GM18867 (cell line): ENCODE data around the gene CHD9.

Experiments
- ATAC-seq: cut with Tn5 transposase; IDR thresholded peaks from one replicate; pipeline ENCODE4 v1.9.1; 2021; ENCODE audit warnings: mild to moderate bottlenecking, moderate library complexity; ENCODE audit not compliant: unreplicated experiment

CHD9 gene

DNA sequence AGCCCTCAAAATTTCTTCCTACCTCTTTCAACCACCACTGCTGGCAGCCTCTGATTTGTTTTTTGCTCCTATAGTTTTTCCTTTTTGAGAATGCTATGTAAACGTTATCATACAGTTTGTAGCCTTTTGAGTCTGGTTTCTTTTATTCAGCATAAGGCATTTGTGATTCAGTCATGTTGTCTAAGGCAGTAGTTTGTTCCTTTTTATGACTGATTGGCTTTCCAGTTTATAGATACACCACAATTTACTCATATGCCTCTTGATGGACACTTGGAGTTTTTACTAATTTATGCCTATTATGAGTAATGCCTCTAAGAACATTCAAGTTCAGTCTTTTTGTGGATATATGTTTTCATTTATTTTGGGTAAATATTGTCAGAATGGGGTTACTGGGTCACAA lies 136.6 kb downstream of the CHD9 start:
- no peak for ATAC-seq

DNA sequence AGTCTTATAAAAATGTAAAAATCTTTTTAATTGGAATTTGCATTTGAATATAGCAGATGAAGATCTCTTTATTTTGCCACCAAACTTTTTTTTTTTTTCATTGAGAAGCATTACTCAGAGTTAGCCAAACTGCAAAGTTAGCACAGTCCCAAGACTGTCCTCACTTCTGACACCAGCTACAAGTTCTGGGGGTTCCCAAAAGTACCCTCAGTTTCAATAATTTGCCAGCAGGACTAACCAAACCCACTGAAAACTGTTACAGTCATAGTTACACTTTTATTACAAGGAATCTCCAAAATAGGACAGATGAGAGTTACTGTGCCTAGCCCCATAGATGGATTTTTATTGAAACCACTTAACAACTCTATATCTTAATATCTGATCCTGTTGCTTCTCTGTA lies 144.1 kb downstream of the CHD9 start:
- no peak for ATAC-seq

DNA sequence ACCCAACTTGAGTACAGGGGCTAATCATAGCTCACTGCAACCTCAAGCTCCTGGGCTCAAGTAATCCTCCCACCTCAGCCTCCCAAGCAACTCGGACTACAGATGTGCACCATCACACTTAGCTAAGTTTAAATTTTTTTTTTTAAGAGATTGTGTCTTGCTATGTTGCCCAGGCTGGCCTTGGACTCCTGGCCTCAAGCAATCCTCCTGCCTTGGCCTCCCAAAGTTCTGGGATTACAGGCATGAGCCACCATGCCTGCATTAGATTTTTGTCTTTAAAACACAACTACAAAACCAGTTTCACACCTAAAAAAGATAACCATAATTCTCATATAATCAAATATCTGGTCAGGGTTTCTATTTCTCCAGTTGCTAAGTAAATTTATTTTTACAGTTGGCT lies 147.1 kb downstream of the CHD9 start:
- ATAC-seq = no peak

DNA sequence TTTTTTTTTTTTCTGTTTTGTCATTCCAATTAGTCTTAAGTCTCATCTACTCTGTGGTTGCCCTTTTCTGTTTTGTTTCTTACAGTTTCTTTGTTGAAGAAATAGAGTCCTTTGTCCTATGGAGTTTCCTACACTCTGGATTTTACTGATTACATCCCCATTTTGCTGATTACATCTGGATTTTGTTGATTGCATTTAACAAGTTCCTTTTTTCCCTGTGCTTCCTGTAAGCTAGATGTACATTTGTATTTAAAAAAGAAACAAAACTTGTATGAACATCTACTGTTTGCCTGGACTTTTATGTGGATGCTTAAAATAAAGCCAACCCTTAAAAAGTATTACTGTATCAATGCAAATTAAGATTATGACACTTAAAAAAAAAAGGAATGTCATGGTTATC lies 147.6 kb downstream of the CHD9 start:
- no peak for ATAC-seq

DNA sequence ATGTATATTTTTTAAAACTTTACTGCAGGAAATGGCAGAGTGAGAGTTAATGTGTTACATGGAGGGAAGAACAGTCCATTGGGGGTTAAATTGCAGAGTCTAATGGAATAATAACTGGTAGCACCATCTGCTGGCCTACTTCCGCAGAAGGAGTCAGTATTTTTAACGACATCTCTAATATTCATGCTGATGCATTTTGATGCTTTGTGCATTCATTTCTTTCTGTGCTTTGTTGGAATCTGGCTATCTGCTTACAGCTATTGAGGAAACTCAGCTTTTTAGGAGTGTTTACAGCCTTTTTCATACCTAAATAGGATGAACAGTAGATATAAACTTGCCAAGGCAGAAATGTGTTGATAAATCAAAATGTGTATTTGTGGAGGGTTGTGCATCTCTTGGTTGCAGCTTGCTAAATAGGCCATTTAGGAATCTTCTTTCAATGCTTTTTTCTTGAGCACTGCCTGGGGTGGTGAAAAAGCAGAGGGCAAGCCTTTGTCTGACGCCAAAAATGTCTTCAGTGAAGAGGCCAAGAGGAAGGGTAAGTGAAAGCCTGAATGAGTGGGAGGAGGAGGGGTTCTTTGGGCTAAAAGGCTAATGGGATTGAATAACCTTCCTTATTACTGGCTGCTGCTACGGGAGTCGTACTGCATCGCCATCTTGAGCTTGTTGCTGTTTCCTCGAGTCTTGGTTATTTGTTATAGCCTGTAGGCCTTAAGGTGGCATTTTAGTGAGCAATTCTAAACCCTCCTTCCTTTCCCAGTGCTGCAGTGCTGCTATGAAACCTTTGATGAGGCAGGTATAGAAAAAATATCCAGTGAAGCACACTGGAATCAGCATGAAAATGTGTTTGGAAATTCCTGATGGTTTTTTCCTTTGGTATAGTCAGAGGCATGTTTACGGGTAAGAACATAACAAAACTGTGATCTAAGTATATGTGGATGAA lies 153.3 kb downstream of the CHD9 start:
- peak; percentile 65 for ATAC-seq

DNA sequence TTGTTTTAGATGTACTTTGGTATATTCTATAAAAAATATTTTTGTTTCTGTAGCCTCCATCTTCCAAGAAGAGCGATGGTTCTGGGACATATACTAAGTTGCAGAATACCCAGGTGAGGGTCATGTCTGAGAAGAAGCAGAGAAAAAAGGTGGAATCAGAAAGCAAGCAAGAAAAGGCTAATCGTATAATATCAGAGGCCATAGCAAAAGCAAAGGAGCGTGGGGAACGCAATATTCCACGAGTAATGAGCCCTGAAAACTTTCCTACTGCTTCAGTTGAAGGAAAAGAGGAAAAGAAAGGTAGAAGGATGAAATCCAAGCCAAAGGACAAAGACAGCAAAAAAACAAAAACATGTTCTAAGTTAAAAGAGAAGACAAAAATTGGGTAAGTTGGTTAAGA lies 154.6 kb downstream of the CHD9 start:
- ATAC-seq = no peak

DNA sequence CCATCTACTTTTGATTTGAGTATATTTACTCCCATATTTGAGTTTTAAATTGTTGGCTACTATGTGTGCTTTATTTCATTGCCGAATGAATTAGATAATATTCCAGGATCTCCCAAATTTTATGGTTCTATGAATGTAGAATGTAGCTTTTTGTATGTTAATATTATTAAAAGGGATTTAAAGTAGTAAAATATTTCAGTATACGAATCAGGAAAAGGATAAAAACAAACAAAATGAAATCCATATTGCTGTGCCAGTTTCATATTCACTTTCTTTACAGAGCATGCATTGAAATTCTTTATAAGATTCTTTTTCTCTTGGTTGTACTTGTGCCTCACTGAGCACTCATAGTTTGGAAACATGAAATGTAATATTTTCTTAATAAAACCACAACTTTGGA lies 155.1 kb downstream of the CHD9 start:
- ATAC-seq = no peak

DNA sequence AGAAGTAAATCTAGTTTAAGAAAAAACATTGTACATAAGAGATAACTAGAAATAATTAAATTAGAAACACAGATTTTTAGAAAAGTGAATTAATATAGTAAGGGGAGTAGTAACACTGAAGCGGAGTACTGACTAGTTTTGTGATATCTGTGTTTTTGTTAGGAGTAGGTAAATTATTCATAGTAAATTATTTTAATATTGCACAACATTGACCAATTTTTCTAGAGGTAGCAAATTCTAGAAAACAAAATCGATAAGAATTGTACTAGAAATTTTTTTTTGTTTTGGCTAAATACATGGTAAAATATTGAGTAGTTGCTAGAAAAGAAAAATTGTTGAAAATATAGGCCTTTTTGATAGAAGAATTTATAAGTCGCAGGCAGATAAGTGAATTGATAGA lies 156.5 kb downstream of the CHD9 start:
- no peak for ATAC-seq

DNA sequence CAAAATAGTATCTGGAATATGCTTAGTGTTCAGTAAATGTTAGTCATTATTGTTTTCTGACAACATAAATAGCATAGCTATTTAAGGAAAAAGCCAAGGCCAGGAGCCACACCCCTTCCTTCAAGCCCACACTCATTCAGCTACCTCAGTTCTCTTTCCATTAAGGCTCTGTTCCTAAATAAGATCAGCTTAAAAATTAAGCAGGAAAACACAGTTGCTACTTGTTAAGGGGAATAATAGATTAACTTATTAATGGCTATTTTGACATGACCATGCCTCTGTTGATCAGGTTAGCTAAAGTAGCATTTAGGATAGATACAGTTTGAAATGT lies 158.1 kb downstream of the CHD9 start:
- no peak for ATAC-seq

DNA sequence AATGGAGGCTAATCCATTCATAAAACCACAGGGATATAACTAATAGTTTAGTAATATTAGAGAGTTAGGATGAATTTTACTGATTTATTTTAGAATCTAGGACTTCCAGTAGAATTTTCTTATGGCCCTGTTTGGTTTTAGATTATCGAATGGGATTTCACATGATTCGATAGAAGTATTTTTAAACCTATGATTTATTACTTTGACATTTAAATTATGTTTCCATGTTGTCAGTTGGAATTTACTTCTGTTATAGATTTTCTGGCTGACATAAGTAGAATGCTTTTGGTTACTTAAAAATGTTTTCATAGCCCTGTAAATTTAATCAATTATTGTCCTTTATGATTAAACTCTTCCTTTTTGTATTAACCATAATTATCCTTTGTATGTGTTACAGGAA lies 158.8 kb downstream of the CHD9 start:
- no peak for ATAC-seq

DNA sequence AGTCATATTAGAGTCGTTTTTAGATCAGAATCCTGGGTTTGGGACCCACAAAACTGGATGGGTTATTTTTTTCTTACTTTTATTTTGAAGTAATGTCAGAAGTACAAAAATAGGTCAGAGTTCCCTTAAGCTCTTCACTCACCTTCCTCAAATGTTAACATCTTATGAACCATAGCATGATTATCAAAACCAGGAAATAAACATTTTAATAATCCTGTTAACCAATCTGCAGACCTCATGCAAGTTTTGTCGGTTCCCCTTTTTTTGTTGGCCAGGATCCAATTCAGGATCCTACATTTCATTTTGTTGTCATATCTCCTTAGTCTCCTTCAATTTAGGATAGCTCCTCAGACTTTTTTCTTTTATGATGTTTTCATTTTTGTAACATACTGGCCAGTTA lies 162.0 kb downstream of the CHD9 start:
- no peak for ATAC-seq

DNA sequence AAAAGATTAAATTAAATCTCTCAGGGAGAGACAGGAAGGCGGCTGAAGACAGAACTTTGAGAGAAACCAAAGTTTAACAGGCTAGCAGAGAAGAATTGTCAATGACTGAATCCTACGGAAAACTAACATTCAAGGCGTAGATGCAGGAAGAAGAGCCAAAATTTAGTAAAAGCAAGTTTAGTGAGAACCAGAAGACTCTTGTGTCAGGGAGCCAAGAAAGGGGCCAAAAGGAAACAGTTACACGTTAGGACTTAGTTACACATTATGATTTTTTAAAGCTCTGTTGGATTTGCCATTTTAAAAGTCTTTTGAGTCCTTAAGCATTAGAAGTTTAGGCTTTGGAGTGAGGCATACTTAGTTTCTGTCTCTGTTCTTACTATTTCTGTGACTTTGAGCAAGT lies 164.6 kb downstream of the CHD9 start:
- no peak for ATAC-seq

DNA sequence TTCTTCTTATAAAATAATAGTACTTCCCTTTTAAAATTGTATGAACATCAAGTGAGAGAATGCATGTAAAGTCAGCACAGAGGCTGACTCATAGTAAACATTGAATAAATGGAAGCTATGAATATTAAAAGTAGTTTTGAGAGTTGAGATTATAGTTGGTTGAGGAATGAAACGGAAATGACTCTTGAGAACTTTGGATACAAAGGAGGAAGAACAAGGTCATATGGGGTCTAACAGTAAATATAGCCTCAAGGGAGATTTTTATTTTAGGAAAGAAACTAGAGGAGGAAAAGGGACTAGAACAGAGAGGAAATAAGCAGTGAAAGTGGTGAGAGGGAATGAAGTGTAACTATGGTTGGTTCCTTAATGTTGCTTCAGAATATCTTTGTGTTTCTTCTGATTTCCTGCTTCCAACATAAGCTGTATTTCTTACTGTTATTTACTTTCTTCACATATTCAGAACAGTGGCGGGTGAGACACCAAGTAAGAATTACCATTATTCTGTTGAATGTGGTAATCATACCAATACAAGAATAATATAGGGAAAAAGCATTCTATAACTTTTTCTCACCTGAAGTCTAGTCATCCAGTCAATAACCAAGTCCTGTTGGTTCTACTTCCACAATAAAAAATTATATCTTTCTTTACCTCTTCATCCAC lies 165.1 kb downstream of the CHD9 start:
- ATAC-seq = no peak

DNA sequence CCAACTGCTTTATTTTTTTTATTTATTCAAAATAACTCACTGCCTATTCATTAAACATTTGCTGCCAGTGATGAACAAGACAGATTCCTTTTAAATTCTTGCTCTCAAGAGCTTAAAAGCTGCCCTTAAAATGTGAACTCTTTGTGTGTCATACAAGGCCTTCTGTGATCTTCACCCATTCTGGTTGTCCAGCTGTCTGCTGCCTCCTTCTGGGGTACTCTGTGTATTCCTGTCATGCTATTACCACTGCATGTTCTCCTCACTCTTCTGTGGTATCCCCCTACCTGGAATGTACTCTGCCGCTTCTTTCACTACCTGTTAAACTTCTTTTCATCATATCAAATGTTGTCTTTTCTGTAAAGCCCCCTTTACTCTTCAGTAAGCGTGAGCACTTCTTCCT lies 165.8 kb downstream of the CHD9 start:
- ATAC-seq = no peak

DNA sequence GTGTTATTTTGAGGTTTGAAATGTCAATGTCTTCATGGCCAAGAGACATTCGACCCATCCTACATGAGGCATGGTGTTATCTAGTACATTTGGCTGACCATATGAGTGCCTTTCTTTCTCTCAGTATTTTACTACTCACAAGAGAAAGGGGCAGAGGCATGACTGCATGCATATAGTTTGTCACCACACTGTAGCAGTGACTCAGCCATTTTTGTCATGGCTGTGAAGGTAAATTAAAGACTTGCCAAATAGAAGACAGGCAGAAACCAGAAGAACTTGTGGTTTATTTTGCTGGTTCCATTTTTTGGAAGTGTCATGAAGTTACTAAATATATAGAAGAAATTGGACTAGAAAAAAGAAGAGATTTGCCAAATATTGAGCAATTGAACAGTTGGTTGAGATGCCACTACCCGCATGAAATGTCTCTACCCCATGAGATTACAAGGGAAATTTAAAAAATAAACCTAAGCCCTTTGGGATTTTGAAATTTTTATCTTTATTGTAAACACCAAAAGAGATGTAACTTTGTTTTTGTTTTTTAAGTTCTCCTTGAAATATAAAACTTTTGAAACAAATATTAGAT lies 170.3 kb downstream of the CHD9 start:
- ATAC-seq = no peak

DNA sequence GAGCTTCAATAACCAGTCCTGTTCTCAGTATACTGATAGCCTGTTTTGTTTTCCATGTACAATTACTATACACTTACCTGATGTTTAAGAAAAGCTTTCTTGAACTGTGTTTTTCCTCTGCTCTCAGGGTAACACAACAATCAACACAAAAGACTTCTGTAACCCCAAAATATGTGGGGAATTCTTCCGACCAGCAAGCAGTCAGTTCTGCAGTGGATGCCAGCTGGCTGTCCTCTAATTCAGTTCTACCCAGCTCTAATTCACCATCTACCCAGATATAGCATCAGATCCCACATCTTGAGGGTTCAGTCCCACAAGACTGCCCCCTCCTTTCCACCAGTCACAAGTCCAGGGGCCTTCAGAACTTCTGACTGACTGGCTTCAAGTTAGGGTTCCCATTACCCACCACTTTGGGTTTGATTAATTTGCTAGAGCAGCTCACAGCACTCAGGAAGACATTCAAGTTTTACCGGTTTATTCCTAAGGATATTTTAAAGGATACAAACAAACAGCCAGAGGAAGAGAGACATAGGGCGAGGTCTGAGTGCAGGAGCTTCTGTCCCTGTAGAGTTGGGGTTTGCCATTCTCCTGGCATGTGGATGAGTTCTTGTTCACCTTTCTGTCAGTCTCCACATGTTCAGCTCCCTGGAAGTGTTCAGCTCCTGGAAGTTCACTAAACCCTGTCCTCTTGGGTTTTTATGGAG lies 178.2 kb downstream of the CHD9 start:
- no peak for ATAC-seq

DNA sequence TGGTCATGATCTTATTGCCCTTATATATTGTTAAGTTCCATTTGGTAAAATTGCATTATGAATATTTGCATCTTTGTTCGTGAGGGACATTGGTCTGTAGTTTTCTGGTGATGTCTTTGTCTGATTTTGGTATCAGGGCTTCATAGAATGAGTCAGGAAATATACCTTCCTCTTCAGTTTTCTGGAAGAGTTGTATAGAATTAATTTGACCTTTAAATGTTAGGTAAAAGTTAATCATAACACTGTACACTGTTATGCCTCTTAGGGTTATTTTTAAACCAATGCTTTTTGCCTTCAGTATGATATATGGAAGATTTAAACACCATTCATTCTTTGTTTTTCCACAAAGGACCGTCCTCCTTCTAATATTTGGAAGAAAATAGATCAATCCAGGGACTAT lies 180.0 kb downstream of the CHD9 start:
- ATAC-seq = no peak

DNA sequence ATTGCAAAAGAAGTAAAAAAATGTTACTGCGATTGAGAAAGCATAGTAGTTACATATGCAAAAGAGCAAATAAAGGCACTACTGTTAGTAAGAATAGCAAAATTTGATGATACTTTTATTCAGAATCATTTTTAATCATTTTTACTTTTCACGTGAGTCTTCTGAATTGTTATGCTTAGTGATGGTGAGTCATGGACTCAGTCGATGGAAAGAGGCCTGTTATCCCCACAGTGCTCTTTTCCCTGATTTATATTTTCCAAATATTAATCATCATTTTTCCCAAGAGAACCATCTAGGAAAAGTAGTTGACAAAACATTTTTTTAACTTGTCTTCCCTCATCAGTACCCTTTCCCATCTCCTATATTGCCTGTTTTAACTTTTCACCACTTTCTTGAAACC lies 181.1 kb downstream of the CHD9 start:
- no peak for ATAC-seq

DNA sequence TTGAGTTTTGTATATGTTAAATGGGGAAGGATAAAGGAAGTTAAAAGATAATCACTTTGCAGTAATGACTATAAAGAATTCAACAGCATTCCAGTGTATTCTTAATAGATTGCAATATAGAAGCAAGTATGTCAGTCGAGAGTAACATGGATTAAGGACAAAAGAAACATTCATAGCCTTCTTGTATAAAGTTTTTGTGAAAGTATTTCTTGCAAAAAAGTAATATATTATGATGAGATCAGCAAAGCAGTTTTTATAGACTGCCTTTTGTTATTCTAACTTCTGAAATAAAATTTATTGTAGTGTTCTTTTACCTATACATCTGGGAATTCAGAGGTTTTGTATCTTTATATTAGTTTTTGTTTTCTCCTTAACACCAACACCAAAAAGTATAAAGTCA lies 194.5 kb downstream of the CHD9 start:
- no peak for ATAC-seq

DNA sequence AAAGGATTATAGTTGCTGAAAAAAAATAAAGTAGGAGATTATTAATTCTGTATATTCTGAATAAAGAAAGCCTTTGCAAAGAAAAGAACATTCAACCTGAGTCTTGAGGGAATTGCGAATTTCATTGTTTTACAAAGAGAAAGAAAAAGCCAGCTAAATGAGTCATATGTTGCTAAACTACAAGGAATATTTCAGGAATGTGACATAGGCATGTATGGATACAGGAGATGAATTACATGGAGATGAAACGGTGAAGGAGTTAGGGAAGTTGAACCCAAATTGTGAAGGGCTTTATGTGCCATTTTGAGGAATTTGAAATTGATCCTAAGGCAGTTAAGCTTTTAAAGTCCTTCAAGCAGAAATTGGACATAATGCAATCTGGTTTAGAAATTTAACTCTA lies 202.2 kb downstream of the CHD9 start:
- no peak for ATAC-seq

DNA sequence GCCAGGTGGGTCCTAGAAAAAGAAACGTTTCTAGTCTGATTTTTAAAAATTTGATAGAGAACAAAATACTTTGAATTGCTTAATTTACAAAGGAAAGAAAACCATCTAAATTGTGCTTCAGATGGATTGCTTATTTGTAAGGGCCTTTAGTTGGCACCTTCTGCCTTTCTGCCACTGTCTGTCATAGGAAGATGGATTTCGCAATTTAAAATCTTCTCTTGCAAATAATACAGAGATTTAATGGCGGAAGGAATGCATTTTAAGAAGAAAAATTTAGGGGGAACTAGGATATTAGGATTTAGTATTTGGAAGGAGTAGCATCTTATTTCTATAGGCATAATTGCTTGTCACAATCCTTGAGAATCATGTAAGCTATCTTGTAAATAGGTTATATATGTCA lies 204.0 kb downstream of the CHD9 start:
- ATAC-seq = no peak

DNA sequence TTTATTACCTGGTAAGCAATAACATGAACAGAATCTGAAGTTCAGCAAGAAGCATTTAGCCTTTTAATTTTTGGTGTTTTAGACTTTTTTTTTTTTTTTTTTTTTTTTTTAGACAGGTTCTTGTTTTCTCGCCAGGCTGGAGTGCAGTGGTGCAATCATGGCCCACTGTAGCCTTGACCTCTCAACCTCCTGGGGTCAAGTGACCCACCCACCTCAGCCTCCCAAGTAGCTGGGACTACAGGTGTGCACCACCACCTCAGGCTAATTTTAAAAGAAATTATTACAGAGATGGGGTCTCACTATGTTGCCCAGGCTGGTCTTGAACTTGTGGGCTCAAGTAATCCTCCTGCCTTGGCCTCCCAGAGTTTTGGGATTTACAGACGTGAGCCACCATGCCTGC lies 206.5 kb downstream of the CHD9 start:
- ATAC-seq = no peak
